Ramos (cell line): ENCODE measurements around the gene SH3BP5.

Experiments
- in situ Hi-C: fragments of 300-500 bp; cut with MboI; formaldehyde crosslinking; loops from one replicate; pipeline ENCODE4 v1.14.3; 2022; ENCODE audit warnings: low sequenced_read_pairs; ENCODE audit not compliant: unreplicated experiment

SH3BP5 gene

GRCh38 chr3:15263120-15263519, 69.3 kb downstream of the SH3BP5 start:
- in situ Hi-C loops, result no loop called here

GRCh38 chr3:15262021-15262420, 70.4 kb downstream of the SH3BP5 start:
- in situ Hi-C loops, result no loop called here

- in situ Hi-C loops, result no loop called here
Measured at GRCh38 chr3:15261274-15261673, 71.1 kb downstream of the SH3BP5 start.

- in situ Hi-C loops, result no loop called here
Measured at GRCh38 chr3:15260531-15260930, 71.9 kb downstream of the SH3BP5 start.

GRCh38 chr3:15258720-15259119, 73.7 kb downstream of the SH3BP5 start:
- in situ Hi-C loops, result no loop called here

- in situ Hi-C loops, result no loop called here
Measured at GRCh38 chr3:15256861-15257341, 75.5 kb downstream of the SH3BP5 start.

- in situ Hi-C loops, result no loop called here
Measured at GRCh38 chr3:15255215-15255614, 77.2 kb downstream of the SH3BP5 start.

GRCh38 chr3:15253023-15253697, 79.2 kb downstream of the SH3BP5 start:
- in situ Hi-C loops, result no loop called here

- in situ Hi-C loops, result no loop called here
Measured at GRCh38 chr3:15246186-15246585, 86.2 kb downstream of the SH3BP5 start.

- in situ Hi-C loops, result no loop called here
Measured at GRCh38 chr3:15243822-15244482, 88.4 kb downstream of the SH3BP5 start.

GRCh38 chr3:15241341-15241740, 91.0 kb downstream of the SH3BP5 start:
- in situ Hi-C loops, result no loop called here

- in situ Hi-C loops, result no loop called here
Measured at GRCh38 chr3:15229262-15229661, 103.1 kb downstream of the SH3BP5 start.

- in situ Hi-C loops, result no loop called here
Measured at GRCh38 chr3:15228147-15228546, 104.2 kb downstream of the SH3BP5 start.

- in situ Hi-C loops, result loop anchor here (25.0 kb wide), 2 partner anchors 287 to 1013 kb away; partner anchors contain the start of gene NR2C2
Measured at GRCh38 chr3:15223685-15224572, 108.5 kb downstream of the SH3BP5 start.

- in situ Hi-C loops, result loop anchor here (25.0 kb wide), 2 partner anchors 284 to 1016 kb away; partner anchors contain the start of gene NR2C2
Measured at GRCh38 chr3:15221574-15222217, 110.7 kb downstream of the SH3BP5 start.

GRCh38 chr3:15220661-15221060, 111.7 kb downstream of the SH3BP5 start:
- in situ Hi-C loops, result loop anchor here (25.0 kb wide), 2 partner anchors 283 to 1017 kb away; partner anchors contain the start of gene NR2C2

GRCh38 chr3:15220056-15220455, 112.3 kb downstream of the SH3BP5 start:
- in situ Hi-C loops, result loop anchor here (25.0 kb wide), 2 partner anchors 283 to 1017 kb away; partner anchors contain the start of gene NR2C2

- in situ Hi-C loops, result loop anchor here (25.0 kb wide), 2 partner anchors 281 to 1019 kb away; partner anchors contain the start of gene NR2C2
Measured at GRCh38 chr3:15218689-15219088, 113.7 kb downstream of the SH3BP5 start.

GRCh38 chr3:15217841-15218267, 114.5 kb downstream of the SH3BP5 start:
- in situ Hi-C loops, result loop anchor here (25.0 kb wide), 2 partner anchors 281 to 1019 kb away; partner anchors contain the start of gene NR2C2
